HG02852 (cell line): ENCODE measurements around the gene CACTIN.
"Not testable (repeated sequence)": the region's sequence is repeated elsewhere in the genome, so short reads cannot be mapped to it uniquely, and the experiment has no call there.

Experiments used
- ATAC-seq: cut with Tn5 transposase; IDR thresholded peaks from one replicate; pipeline ENCODE4 v1.9.1; 2021; ENCODE audit warnings: mild to moderate bottlenecking, moderate library complexity; ENCODE audit not compliant: unreplicated experiment

CACTIN gene

DNA sequence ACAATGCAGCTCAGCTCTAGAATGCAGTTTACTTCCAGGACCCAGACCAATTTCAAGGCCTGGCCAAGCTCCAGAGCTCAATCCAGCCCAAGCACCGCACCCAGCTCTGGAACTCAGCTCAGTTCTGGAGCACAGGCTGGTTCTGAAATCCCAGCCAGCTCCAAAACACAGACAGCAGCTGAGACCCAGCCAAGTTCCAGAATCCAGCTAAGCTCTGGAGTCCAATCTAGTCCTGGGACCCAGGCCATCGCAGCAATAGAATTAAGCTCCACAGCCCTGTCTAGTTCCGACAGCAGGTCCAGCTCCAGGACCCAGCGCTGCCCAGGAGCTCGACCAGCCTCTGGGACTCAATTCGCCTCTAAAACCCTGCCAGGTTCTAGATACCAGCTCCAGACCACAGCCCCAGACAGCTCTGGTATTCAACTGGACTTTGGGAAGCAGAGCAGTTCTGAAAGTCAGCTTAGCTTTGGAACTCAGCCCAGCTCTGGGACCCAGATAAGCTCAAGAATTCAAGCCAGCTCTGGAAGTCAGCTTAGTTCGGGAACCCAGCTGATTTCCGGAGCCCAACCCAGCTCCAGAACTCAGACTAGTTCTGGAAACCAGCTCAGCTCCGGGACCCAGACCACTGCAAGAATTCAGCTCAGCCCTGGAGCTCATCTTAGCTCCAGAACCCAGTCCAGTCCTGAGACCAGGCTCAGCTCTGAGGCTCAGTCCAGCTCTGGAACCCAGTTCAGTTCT lies 34.5 kb downstream of the CACTIN start:
- ATAC-seq: no peak

DNA sequence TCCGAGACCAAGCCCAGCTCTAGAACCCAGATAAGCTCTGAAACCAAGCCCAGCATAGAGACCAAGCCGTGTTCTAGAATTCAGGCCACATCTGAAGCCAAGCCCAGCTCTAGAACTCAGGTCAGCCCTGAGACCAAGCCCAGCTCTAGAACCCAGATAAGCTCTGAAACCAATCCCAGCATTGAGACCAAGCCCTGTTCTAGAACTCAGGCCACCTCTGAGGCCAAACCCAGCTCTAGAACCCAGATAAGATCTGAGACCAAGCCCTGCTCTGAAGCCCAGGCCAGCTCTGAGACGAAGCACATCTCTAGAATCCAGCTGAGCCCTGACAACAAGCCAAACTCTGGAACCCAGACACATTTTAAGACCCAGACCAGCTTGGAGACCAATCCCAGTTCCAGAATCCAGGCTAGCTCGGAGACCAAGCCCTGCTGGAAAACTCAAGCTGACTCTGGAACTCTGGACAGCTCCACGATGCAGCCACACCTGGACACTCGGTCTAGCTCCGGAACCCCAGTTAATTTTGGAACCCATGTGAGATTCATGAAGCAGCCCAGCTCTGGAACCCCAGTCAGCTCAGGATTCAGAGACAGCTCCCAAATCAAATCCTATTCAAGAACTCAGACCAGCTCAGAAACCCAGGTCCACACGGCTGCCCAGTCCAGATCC lies 35.5 kb downstream of the CACTIN start:
- ATAC-seq: no peak

GRCh38 chr19:3589949-3590348 lies 36.6 kb downstream of the CACTIN start:
- ATAC-seq: no peak

- ATAC-seq: no peak
Measured at GRCh38 chr19:3589439-3589838, 37.2 kb downstream of the CACTIN start.

DNA sequence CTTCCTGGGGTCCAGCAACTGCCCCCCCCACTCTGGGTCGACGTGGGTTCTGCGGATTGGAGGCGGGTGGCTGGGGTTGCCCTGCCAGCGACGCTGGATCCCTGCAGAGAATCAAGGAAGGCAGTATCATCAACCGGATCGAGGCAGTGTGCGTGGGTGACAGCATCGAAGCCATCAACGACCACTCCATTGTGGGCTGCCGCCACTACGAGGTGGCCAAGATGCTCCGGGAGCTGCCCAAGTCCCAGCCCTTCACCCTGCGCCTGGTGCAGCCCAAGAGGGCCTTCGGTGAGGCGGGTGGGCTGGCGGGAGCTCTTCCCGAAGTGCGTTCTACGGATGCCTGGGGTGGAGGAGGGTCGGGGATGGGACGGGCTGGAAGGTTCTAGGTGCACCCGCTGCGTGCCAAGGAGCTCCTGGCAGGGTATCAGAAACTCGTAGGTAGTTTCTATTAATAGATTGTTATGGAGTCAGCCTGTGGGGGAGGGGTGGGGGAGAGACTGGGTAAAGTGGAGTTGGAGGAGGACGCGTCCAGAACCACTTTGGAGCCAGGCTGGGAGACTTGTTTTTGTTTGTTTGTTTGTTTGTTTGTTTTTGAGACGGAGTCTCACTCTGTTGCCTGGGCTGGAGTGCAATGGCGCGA lies 39.8 kb downstream of the CACTIN start:
- ATAC-seq: no peak

DNA sequence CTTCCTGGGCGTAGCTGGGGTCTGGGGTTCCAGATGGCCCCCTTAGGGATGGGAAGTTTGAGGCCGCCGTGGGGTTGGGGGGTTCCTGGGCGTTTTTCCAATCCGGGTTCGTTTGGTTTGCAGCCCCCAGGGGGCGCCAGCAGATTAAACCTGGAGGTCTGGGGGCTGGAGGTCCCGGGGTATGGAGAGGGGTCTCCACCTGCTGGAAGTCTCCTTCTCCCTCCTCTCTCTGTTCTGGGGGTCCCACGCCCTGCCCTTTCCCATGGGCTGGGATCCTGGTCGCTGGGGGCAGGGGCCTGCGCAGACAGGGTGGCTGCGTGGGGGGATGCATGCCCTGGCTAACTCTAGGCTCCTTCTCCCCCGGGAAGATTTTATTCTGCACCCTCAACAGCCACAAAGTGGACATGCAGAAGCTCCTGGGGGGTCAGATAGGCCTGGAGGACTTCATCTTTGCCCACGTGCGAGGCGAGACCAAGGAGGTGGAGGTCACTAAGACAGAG lies 40.4 kb downstream of the CACTIN start:
- ATAC-seq: no peak

DNA sequence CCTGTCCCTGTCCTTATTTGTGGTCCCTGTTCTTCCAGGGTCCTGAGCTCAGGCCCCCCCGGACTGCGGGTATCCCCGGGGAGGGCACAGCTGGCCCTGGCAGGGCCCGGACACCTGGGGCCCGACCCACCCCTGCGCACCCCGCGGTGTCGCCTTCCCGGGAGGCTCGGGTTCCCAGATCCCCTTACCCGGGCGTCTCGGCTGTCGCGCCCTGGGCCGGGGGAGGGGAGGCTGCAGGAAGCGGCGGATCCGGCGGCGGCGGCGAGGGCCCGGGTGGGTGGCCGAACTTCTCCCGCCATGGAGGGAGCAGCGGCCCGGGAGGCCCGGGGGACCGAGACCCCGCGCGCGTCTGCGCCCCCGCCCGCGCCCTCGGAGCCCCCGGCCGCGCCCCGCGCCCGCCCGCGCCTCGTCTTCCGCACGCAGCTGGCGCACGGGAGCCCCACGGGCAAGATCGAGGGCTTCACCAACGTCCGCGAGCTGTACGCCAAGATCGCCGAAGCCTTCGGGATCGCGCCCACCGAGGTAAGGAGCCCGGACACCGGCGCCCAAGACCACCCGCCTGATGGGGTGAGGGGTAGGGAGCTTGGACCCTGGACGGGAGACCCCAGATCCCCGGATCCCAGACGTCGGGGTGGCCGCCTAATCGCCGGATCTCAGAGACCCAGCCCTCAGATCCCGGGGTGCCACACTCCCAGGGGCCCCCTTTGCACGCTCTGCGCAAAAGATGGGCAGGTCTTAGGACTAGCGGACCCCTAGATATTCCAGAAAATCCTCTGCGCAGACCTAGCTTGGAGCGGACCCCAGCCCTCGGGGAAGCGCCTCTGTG lies 41.1 kb downstream of the CACTIN start, which contains the start of gene GIPC3:
Gene GIPC3, plus strand, starts transcription at position 178 of the 826 bp plus-strand sequence. Its CDS starts 120 bp downstream, at position 298.
- ATAC-seq: no peak

GRCh38 chr19:3584036-3584802 lies 42.4 kb downstream of the CACTIN start:
- ATAC-seq: not testable (repeated sequence)

- ATAC-seq: not testable (repeated sequence)
Measured at GRCh38 chr19:3581792-3582191, 44.8 kb downstream of the CACTIN start.

GRCh38 chr19:3580156-3580934 lies 46.2 kb downstream of the CACTIN start:
- ATAC-seq: no peak

- no peak for ATAC-seq
Measured at GRCh38 chr19:3578390-3578789, 48.2 kb downstream of the CACTIN start.

GRCh38 chr19:3577723-3578344 lies 48.8 kb downstream of the CACTIN start:
- ATAC-seq: no peak

DNA sequence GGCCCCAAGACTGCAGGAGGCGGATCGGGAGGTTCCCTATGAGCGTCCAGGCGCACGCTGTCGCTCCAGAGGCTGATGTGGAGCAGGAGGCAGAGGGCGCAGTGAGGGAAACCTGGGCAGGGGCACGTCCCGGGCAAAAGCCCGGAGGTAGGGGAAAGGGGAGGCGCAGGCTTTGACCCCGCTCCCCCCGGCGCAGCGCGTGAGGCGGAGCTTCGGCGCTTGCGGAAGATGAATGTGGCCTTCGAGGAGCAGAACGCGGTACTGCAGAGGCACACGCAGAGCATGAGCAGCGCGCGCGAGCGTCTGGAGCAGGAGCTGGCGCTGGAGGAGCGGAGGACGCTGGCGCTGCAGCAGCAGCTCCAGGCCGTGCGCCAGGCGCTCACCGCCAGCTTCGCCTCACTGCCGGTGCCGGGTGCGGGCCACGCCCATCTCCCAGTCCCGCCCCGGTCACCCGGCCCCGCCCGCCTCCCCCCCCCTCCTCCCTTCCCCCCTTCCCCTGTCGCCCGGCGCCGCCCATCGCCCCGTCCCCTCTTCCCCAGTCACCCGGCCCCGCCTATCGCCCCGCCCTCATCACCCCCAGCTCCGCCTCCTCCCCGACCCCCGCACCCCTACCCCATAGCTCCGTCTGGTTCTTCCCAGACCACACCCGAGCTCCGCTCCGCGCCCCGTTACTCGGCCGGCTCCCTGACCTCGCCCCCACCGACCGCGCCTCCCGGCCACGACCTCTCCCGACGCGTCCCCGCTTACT lies 49.7 kb downstream of the CACTIN start:
- ATAC-seq: no peak

- ATAC-seq: no peak
Measured at GRCh38 chr19:3575949-3576673, 50.5 kb downstream of the CACTIN start.

DNA sequence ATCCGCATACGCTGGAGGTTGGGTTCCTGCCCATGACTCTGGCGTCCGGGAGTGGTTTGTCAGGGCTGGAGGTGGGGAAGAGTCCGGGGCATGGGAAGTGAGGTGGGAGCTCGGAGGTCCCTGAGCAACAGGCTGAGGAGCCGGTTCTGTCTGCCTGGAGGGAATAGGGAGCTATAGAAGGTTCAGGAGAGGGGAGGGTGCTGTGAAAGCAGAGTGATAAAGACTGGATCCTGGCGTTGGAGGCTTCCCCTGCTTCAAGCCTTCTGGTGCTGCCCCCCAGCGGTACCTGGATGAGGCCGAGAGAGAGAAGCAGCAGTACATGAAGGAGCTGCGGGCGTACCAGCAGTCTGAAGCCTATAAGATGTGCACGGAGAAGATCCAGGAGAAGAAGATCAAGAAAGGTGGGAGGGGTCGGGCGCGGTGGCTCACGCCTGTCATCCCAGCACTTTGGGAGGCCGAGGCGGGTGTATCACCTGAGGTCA lies 51.3 kb downstream of the CACTIN start:
- no peak for ATAC-seq

- ATAC-seq: no peak
Measured at GRCh38 chr19:3573858-3574637, 52.5 kb downstream of the CACTIN start.
